ENCODE results near the gene WNT5A. TPM values are rescaled to one million over a fixed set of nuclear protein-coding genes. Genes with fewer than 3 reads are reported as not detected.

The WNT5A gene
- total and polyA plus RNA-seq, 2 donors (not counting 3 experiments of a cell fraction or from before 2014, with no cell fraction given), result 0.08 to 0.33 TPM

GRCh38 chr3:55494976-55495375 is 7.9 kb upstream of the WNT5A start:
- FAIRE-seq (no peak), DNase-seq (ENCODE audit: low read depth, low spot score) (no peak)
- no TSS peak for BruUV-seq (replicated peaks)
- Histone ChIP-seq H3K9me3 (replicated peaks; ENCODE audit: control insufficient read depth, insufficient read depth, low read length) (no peaks in the 10 kb centered on the region), H3K27me3 (ENCODE audit: control insufficient read depth in 2 of 2, insufficient read depth in 2 of 2, low read length in 2 of 2) (peaks cover 18 to 22% of the 10 kb centered on the region in 2 experiments), H3K27ac (ENCODE audit: insufficient read depth, low read depth, low read length) (no peak overlapping the region), H3K9me1 (replicated peaks; ENCODE audit: control insufficient read depth, extremely low read depth, insufficient read depth, low read length) (no peaks in the 10 kb centered on the region), H3K79me2 (ENCODE audit: control insufficient read depth, insufficient read depth, low read length) (no peaks in the 10 kb centered on the region), H4K20me1 (replicated peaks; ENCODE audit: control insufficient read depth, extremely low read depth, insufficient read depth, low read length) (no peaks in the 10 kb centered on the region), H3K9ac (replicated peaks; ENCODE audit: extremely low read depth, insufficient read depth, low read length) (no peak overlapping the region), H2AFZ (ENCODE audit: low read depth, low read length) (no peak overlapping the region), H3K4me2 (ENCODE audit: insufficient read depth, low read length) (no peak overlapping the region), H3K36me3 (ENCODE audit: control insufficient read depth in 2 of 2, extremely low read depth in 1 of 2, insufficient read depth in 2 of 2, low read length in 2 of 2) (no peaks in the 10 kb centered on the region), H3K4me1 (ENCODE audit: control insufficient read depth, extremely low read depth, insufficient read depth, low read length) (no peaks in the 10 kb centered on the region), H3K4me3 (replicated peaks in 1 of 3; ENCODE audit: insufficient read depth in 1 of 3, low read depth in 1 of 3, low read length in 3 of 3) (no peak overlapping the region)
- ChIA-PET POLR2A (no interaction called here), CTCF (no interaction called here)
- TF ChIP-seq, protein P1, sequence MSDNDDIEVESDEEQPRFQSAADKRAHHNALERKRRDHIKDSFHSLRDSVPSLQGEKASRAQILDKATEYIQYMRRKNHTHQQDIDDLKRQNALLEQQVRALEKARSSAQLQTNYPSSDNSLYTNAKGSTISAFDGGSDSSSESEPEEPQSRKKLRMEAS (IDR thresholded peaks at IDR 0.05; ENCODE audit: insufficient read depth, insufficient read length), result no peak
- no peak for TF ChIP-seq GATA2 (IDR thresholded peaks at IDR 0.05; ENCODE audit: insufficient read depth, insufficient read length, low read depth, low read length)
- no peak for TF ChIP-seq EZH2 (IDR thresholded peaks at IDR 0.05; ENCODE audit: borderline replicate concordance, low read depth, low read length, severe bottlenecking)
- TF ChIP-seq FOS (IDR thresholded peaks at IDR 0.05; ENCODE audit: borderline replicate concordance, insufficient read depth, low read length), result no peak
- no peak for TF ChIP-seq JUN (IDR thresholded peaks at IDR 0.05; ENCODE audit: borderline replicate concordance, insufficient read depth, insufficient read length, low read depth)
- no peak for TF ChIP-seq POLR2A (IDR thresholded peaks at IDR 0.05; ENCODE audit: low read depth, low read length)
- no peak for TF ChIP-seq CTCF (IDR thresholded peaks at IDR 0.05; ENCODE audit: extremely low read depth in 1 of 2, insufficient read depth in 1 of 2, low read depth in 1 of 2, low read length in 2 of 2)
- TF ChIP-seq MYC (IDR thresholded peaks at IDR 0.05; ENCODE audit: low read depth, low read length), result no peak
- dilution Hi-C loops (cut with MboI; ENCODE audit: extremely low pct_ligation_motif_present, low sequenced_read_pairs), result no loop called here
- intact Hi-C loops (cut with micrococcal nuclease), result no loop called here

All from endothelial cell of umbilical vein (primary cell).